HG03097 (cell line): ENCODE data around the gene PKD2L1.
A peak's percentile ranks its signal among the peaks of the same experiment; 100 is the strongest.

Experiments used
- ATAC-seq: cut with Tn5 transposase; IDR thresholded peaks from one replicate; pipeline ENCODE4 v1.9.1; 2021; ENCODE audit not compliant: unreplicated experiment, low FRiP score

The PKD2L1 gene

GRCh38 chr10:100356067-100357017, 26.3 kb upstream of the PKD2L1 start:
- no peak for ATAC-seq

GRCh38 chr10:100355086-100355485, 25.1 kb upstream of the PKD2L1 start:
- no peak for ATAC-seq

- no peak for ATAC-seq
These were observed 23.9 kb upstream of the PKD2L1 start for GRCh38 chr10:100353770-100354485.

GRCh38 chr10:100350914-100351485, 21.0 kb upstream of the PKD2L1 start:
- ATAC-seq: no peak

GRCh38 chr10:100349672-100350071, 19.6 kb upstream of the PKD2L1 start:
- no peak for ATAC-seq

- no peak for ATAC-seq
These were observed 19.1 kb upstream of the PKD2L1 start for GRCh38 chr10:100349087-100349486.

- no peak for ATAC-seq
These were observed 18.4 kb upstream of the PKD2L1 start for GRCh38 chr10:100348389-100348927.

GRCh38 chr10:100347568-100348195, 17.7 kb upstream of the PKD2L1 start:
- no peak for ATAC-seq

GRCh38 chr10:100346765-100347567, 16.9 kb upstream of the PKD2L1 start, which contains the start of gene SCD:
Gene SCD, plus strand, starts transcription at chr10:100347233. Its CDS starts 272 bp downstream, at chr10:100347505.
- peak; percentile 91 for ATAC-seq

- ATAC-seq: peak; percentile 32
These were observed 16.3 kb upstream of the PKD2L1 start for GRCh38 chr10:100346351-100346764.

- no peak for ATAC-seq
These were observed 15.7 kb upstream of the PKD2L1 start for GRCh38 chr10:100345570-100346330.

- no peak for ATAC-seq
These were observed 14.3 kb upstream of the PKD2L1 start for GRCh38 chr10:100344241-100344788.

GRCh38 chr10:100342627-100342972, 12.6 kb upstream of the PKD2L1 start:
- no peak for ATAC-seq

GRCh38 chr10:100341953-100342626, 12.1 kb upstream of the PKD2L1 start:
- no peak for ATAC-seq

GRCh38 chr10:100340948-100341847, 11.2 kb upstream of the PKD2L1 start:
- no peak for ATAC-seq

GRCh38 chr10:100339236-100339635, 9.2 kb upstream of the PKD2L1 start:
- ATAC-seq: no peak

- no peak for ATAC-seq
These were observed 8.5 kb upstream of the PKD2L1 start for GRCh38 chr10:100338434-100339036.
